Measurements from ENCODE around the gene FGL2. TPM values are rescaled to one million over a fixed set of nuclear protein-coding genes. Genes with fewer than 3 reads are reported as not detected.
"Not testable (repeated sequence)": the region's sequence is repeated elsewhere in the genome, so short reads cannot be mapped to it uniquely, and the experiment has no call there.

FGL2 gene
- total RNA-seq, 4 donors from 2014 or later: 217 to 349 (median 305) TPM

- peak; percentile 68 for DNase-seq (ENCODE audit: extremely low spot score)
- Histone ChIP-seq H3K36me3 (peaks cover 0 to 5% (median 0%) of the 10 kb centered on the region in 4 donors), H3K27ac (replicated peaks in 1 of 4) (peak overlapping the region; percentile 41 to 59 (median 50)), H3K27me3 (no peaks in the 10 kb centered on the region), H3K4me3 (no peak overlapping the region), H3K4me1 (peaks cover 5 to 38% (median 33%) of the 10 kb centered on the region in 4 donors), H3K9me3 (no peaks in the 10 kb centered on the region)
- TF ChIP-seq POLR2AphosphoS5 (IDR thresholded peaks at IDR 0.05) (no peak), EP300 (IDR thresholded peaks at IDR 0.05) (no peak), CTCF (IDR thresholded peaks at IDR 0.05) (no peak), POLR2A (IDR thresholded peaks at IDR 0.05; ENCODE audit: low read depth) (no peak)
- WGBS: 79% methylated on average over 2 of the region's 2 CpGs
- intact Hi-C loops (cut with DNase I): no loop called here
These were observed 39.1 kb upstream of the FGL2 start for GRCh38 chr7:77238703-77239136.

- intact Hi-C loops (cut with DNase I): no loop called here
- H3K9me3 ChIP-seq: no peaks in the 10 kb centered on the region
- TF ChIP-seq EP300 (IDR thresholded peaks at IDR 0.05) (no peak), POLR2AphosphoS5 (IDR thresholded peaks at IDR 0.05) (no peak), POLR2A (IDR thresholded peaks at IDR 0.05; ENCODE audit: low read depth) (no peak), CTCF (IDR thresholded peaks at IDR 0.05) (no peak)
- no peak overlapping the region for H3K27ac ChIP-seq (replicated peaks in 1 of 4)
- H3K27me3 ChIP-seq: no peaks in the 10 kb centered on the region
- peaks cover 5 to 16% (median 13%) of the 10 kb centered on the region in 4 donors for H3K4me1 ChIP-seq
- H3K4me3 ChIP-seq: no peak overlapping the region
- no peak for DNase-seq (ENCODE audit: extremely low spot score)
- 89% methylated on average over 2 of the region's 2 CpGs for WGBS
- H3K36me3 ChIP-seq: peaks cover 0 to 5% (median 0%) of the 10 kb centered on the region in 4 donors
These were observed 35.7 kb upstream of the FGL2 start for GRCh38 chr7:77235276-77235675.

- no peak for DNase-seq (ENCODE audit: extremely low spot score)
- no peak overlapping the region for H3K27ac ChIP-seq (replicated peaks in 1 of 4)
- intact Hi-C loops (cut with DNase I): no loop called here
- TF ChIP-seq POLR2AphosphoS5 (IDR thresholded peaks at IDR 0.05) (no peak), CTCF (IDR thresholded peaks at IDR 0.05) (no peak), POLR2A (IDR thresholded peaks at IDR 0.05; ENCODE audit: low read depth) (no peak), EP300 (IDR thresholded peaks at IDR 0.05) (no peak)
- no peak overlapping the region for H3K4me3 ChIP-seq
- peaks cover 0 to 5% (median 0%) of the 10 kb centered on the region in 4 donors for H3K36me3 ChIP-seq
- H3K27me3 ChIP-seq: no peaks in the 10 kb centered on the region
- H3K9me3 ChIP-seq: no peaks in the 10 kb centered on the region
- H3K4me1 ChIP-seq: peaks cover 0 to 6% (median under 1%) of the 10 kb centered on the region in 4 donors
- WGBS: no CpG with 5 or more reads among the region's 2 CpGs
These were observed 32.8 kb upstream of the FGL2 start for GRCh38 chr7:77232467-77232866.

GRCh38 chr7:77228795-77229194, 29.2 kb upstream of the FGL2 start:
- H3K27me3 ChIP-seq; H3K4me3 ChIP-seq; H3K9me3 ChIP-seq; H3K4me1 ChIP-seq; DNase-seq (ENCODE audit: extremely low spot score); intact Hi-C loops (cut with DNase I); H3K36me3 ChIP-seq; H3K27ac ChIP-seq (replicated peaks in 1 of 4): not testable (repeated sequence)

GRCh38 chr7:77226357-77226839, 26.8 kb upstream of the FGL2 start:
- TF ChIP-seq EP300 (IDR thresholded peaks at IDR 0.05) (no peak), POLR2A (IDR thresholded peaks at IDR 0.05; ENCODE audit: low read depth) (no peak), POLR2AphosphoS5 (IDR thresholded peaks at IDR 0.05) (no peak), CTCF (IDR thresholded peaks at IDR 0.05) (no peak)
- H3K36me3 ChIP-seq: no peaks in the 10 kb centered on the region
- no peaks in the 10 kb centered on the region for H3K27me3 ChIP-seq
- DNase-seq (ENCODE audit: extremely low spot score): no peak
- no peak overlapping the region for H3K27ac ChIP-seq (replicated peaks in 1 of 4)
- 100% methylated on average over 1 of the region's 1 CpG for WGBS
- peaks cover 0 to 6% (median 0%) of the 10 kb centered on the region in 4 donors for H3K4me1 ChIP-seq
- no peaks in the 10 kb centered on the region for H3K9me3 ChIP-seq
- intact Hi-C loops (cut with DNase I): no loop called here
- no peak overlapping the region for H3K4me3 ChIP-seq

All from esophagus muscularis mucosa (tissue), 4 donors.